ENCODE results near the gene ATP10D.

DNA sequence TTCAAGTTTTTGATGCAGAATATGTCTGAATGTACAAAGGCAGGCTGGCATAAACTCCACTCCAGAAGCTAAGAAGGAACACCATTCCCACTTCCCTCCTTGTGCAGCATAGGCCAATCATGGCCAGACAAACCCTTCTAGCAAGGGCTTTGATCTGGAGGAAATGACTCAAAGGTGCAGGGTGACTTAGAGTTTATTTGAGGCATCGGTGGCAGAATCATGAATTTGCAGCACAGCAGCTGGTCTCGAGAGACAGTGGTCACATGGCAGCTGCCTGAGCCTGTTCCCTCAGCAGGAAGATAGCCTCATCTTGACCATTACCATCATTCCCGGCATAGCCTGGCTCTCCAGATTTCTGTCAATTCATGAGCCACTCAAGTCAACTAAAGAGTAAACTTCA lies 154.5 kb downstream of the ATP10D start:
- no peak for TF ChIP-seq CTCF (IDR thresholded peaks at IDR 0.05)
- no peak for TF ChIP-seq EZH2 (IDR thresholded peaks at IDR 0.05; ENCODE audit: borderline replicate concordance, insufficient read depth, low read depth, low read length, poor library complexity, severe bottlenecking)
